Mucosa of descending colon (tissue), 3 donors: Measurements from ENCODE around the gene WHRN. TPM values are rescaled to one million over a fixed set of nuclear protein-coding genes. Genes with fewer than 3 reads are reported as not detected.

ENCODE experiments used
- ATAC-seq: fragments of 200-7000 bp; cut with Tn5 transposase; one replicate; pipeline ENCODE4 v1.9.1; 2020; ENCODE audit warnings: mild to moderate bottlenecking, moderate library complexity
- DNase-seq, 3 donors: peaks; one replicate each; pipeline ENCODE4 v3.0.0-alpha.2; 2020
- H3K36me3 ChIP-seq: fragments of 200-600 bp; one replicate; pipeline ENCODE4 v1.8.0; 2021; ENCODE audit warnings: low read depth, mild to moderate bottlenecking
- H3K4me1 ChIP-seq: fragments of 200-600 bp; one replicate; pipeline ENCODE4 v1.8.0; 2021; ENCODE audit warnings: low read depth, mild to moderate bottlenecking
- H3K4me3 ChIP-seq: fragments of 200-600 bp; one replicate; pipeline ENCODE4 v1.8.0; 2021; ENCODE audit warnings: mild to moderate bottlenecking
- H3K9me3 ChIP-seq: fragments of 200-600 bp; one replicate; pipeline ENCODE4 v1.8.0; 2021; ENCODE audit warnings: mild to moderate bottlenecking
- CTCF ChIP-seq: fragments of 200-600 bp; IDR thresholded peaks from one replicate; pipeline ENCODE4 v1.8.0; 2022; ENCODE audit warnings: antibody characterized with exemption, mild to moderate bottlenecking
- intact Hi-C, 2 donors: fragments of 100-400 bp; cut with DNase I in 1 of 2; cut with micrococcal nuclease in 1 of 2; formaldehyde crosslinking; loops; one replicate each; pipeline versions ENCODE4 v1.11.0 to v1.11.1; 2022; cut with DNase I, micrococcal nuclease
- total RNA-seq, 3 donors: library from RNA; stranded (reverse); fragmentation: NEBNext Ultra II Directional in 2 of 3; extraction: Animal tissue kit (Norgen Biotek cat#: 25700) in 2 of 3; gene quantifications; one replicate each; pipeline versions ENCODE4 v1.2.1 to v1.2.4, GENCODE V29; 2021 to 2023
- donor health status: DM: no; HTN: no; CAD: no; lungs with moderate emphysema.
- donor health status: DM: no; HTN: no; CAD: no.
- donor health status: DM: no; HTN: yes; CAD: no.

The WHRN gene
- total RNA-seq, 3 donors from 2014 or later, result 2.8 to 19.1 (median 4.7) TPM

- no peak for TF ChIP-seq CTCF
- DNase-seq (no peak), ATAC-seq (no peak)
- H3K4me1 ChIP-seq, result no peaks in the 10 kb centered on the region
- no peak overlapping the region for H3K4me3 ChIP-seq
- intact Hi-C loops, result no loop called here
- no peaks in the 10 kb centered on the region for H3K36me3 ChIP-seq
- no peaks in the 10 kb centered on the region for H3K9me3 ChIP-seq
Observed at GRCh38 chr9:114471157-114471556, 34.1 kb downstream of the WHRN start.

GRCh38 chr9:114470581-114470980, 34.7 kb downstream of the WHRN start:
- H3K4me3 ChIP-seq, result no peak overlapping the region
- TF ChIP-seq CTCF, result no peak
- ATAC-seq (no peak), DNase-seq (no peak)
- H3K9me3 ChIP-seq, result no peaks in the 10 kb centered on the region
- H3K4me1 ChIP-seq, result no peaks in the 10 kb centered on the region
- intact Hi-C loops, result no loop called here
- no peaks in the 10 kb centered on the region for H3K36me3 ChIP-seq

- no peak for TF ChIP-seq CTCF
- intact Hi-C loops, result no loop called here
- ATAC-seq, result no peak
Observed at GRCh38 chr9:114470121-114470520, 35.2 kb downstream of the WHRN start.

GRCh38 chr9:114469091-114469853, 36.0 kb downstream of the WHRN start:
- TF ChIP-seq CTCF, result no peak
- no peaks in the 10 kb centered on the region for H3K4me1 ChIP-seq
- no peaks in the 10 kb centered on the region for H3K9me3 ChIP-seq
- DNase-seq (no peak), ATAC-seq (no peak)
- H3K36me3 ChIP-seq, result no peaks in the 10 kb centered on the region
- intact Hi-C loops, result no loop called here
- no peak overlapping the region for H3K4me3 ChIP-seq

More at GRCh38 chr9:114470121-114470520, 35.2 kb downstream of the WHRN start:
- no peaks in the 10 kb centered on the region for H3K36me3 ChIP-seq
- H3K4me1 ChIP-seq, result no peaks in the 10 kb centered on the region
- DNase-seq, result no peak
- no peak overlapping the region for H3K4me3 ChIP-seq
- no peaks in the 10 kb centered on the region for H3K9me3 ChIP-seq

- intact Hi-C loops, result no loop called here
- Histone ChIP-seq H3K36me3 (no peaks in the 10 kb centered on the region), H3K9me3 (no peaks in the 10 kb centered on the region), H3K4me3 (no peak overlapping the region), H3K4me1 (no peaks in the 10 kb centered on the region)
- TF ChIP-seq CTCF, result no peak
- ATAC-seq (no peak), DNase-seq (no peak)
Observed at GRCh38 chr9:114467910-114468309, 37.4 kb downstream of the WHRN start.
